H1 (cell line): ENCODE measurements around the gene BIRC7. TPM values are rescaled to one million over a fixed set of nuclear protein-coding genes. Genes with fewer than 3 reads are reported as not detected.

ENCODE experiments used
- CTCF ChIA-PET: fragments of 300-600 bp; sonication (Branson Sonifier 250); formaldehyde crosslinking; loops from one replicate; lab custom pipeline; 2021; ENCODE audit not compliant: partially characterized antibody; lab: Charles Lee
- POLR2A ChIA-PET: fragments of 300-600 bp; sonication (Branson Sonifier 250); formaldehyde crosslinking; loops from one replicate; lab custom pipeline; 2021; ENCODE audit warnings: inconsistent platforms; ENCODE audit not compliant: partially characterized antibody; lab: Charles Lee
- DNase-seq, 2 experiments: peaks; one replicate each; pipeline versions ENCODE4 v3.0.0 to v3.0.0-alpha.2; 2010 to 2022; ENCODE audit warnings: low spot score in 2 of 2, low read depth in 1 of 2, mixed read lengths in 1 of 2
- FAIRE-seq: peaks from 2 replicates; lab custom pipeline; 2011; peaks lifted over from hg19 to GRCh38; lab: Jason Lieb, UNC
- H2AFZ ChIP-seq: 2 replicates; pipeline ENCODE4 v1.8.1; 2012; ENCODE audit warnings: low read length, inconsistent platforms
- H2AK5ac ChIP-seq: 2 replicates; pipeline ENCODE4 v1.6.1; 2013; ENCODE audit warnings: low read depth, low read length
- H2BK120ac ChIP-seq: replicated peaks from 2 replicates; pipeline ENCODE3; 2013; ENCODE audit warnings: low read depth, low read length, inconsistent platforms
- H2BK12ac ChIP-seq: 2 replicates; pipeline ENCODE4 v1.6.1; 2013; ENCODE audit warnings: low read depth, low read length
- H2BK15ac ChIP-seq: 2 replicates; pipeline ENCODE4 v1.6.1; 2013; ENCODE audit warnings: low read length
- H2BK20ac ChIP-seq: 2 replicates; pipeline ENCODE4 v1.6.1; 2013; ENCODE audit warnings: low read length
- H2BK5ac ChIP-seq: 2 replicates; pipeline ENCODE4 v1.6.1; 2013; ENCODE audit warnings: low read depth, low read length
- H3K14ac ChIP-seq: 2 replicates; pipeline ENCODE4 v1.6.1; 2013; ENCODE audit warnings: inconsistent platforms; ENCODE audit not compliant: insufficient read length
- H3K18ac ChIP-seq: 2 replicates; pipeline ENCODE4 v1.6.1; 2013; ENCODE audit warnings: low read length; ENCODE audit errors: extremely low read depth
- H3K23ac ChIP-seq: 2 replicates; pipeline ENCODE4 v1.6.1; 2013; ENCODE audit warnings: inconsistent platforms; ENCODE audit not compliant: insufficient read length
- H3K23me2 ChIP-seq: 2 replicates; pipeline ENCODE4 v1.6.1; 2013; ENCODE audit warnings: low read depth, low read length
- H3K27ac ChIP-seq: 2 replicates; pipeline ENCODE4 v1.6.1; 2011; ENCODE audit warnings: low read depth, low read length, inconsistent platforms
- H3K27me3 ChIP-seq, 4 experiments: replicated peaks in 1 of 4; 1 replicate in 1 of 4; 2 replicates in 3 of 4; pipeline versions ENCODE4 v1.6.1 to v1.8.1; 2011 to 2013; ENCODE audit warnings: low read length in 3 of 4, mild to moderate bottlenecking in 3 of 4, inconsistent platforms in 2 of 4, mixed read lengths in 2 of 4, moderate library complexity in 1 of 4; ENCODE audit not compliant: control insufficient read depth in 3 of 4, insufficient read depth in 3 of 4; ENCODE audit errors: extremely low read depth in 1 of 4
- H3K36me3 ChIP-seq, 4 experiments: 2 replicates each; pipeline versions ENCODE4 v1.6.1 to v1.8.1; 2011 to 2013; ENCODE audit warnings: mild to moderate bottlenecking in 4 of 4, low read length in 3 of 4, moderate library complexity in 2 of 4, control low read depth in 1 of 4, inconsistent platforms in 1 of 4; ENCODE audit not compliant: insufficient read depth in 4 of 4, control insufficient read depth in 2 of 4
- H3K4ac ChIP-seq: replicated peaks from 2 replicates; pipeline ENCODE3; 2013; ENCODE audit warnings: low read length, low read depth, mixed read lengths, inconsistent platforms; ENCODE audit not compliant: insufficient read length
- H3K4me1 ChIP-seq, 4 experiments: replicated peaks in 1 of 4; 1 replicate in 1 of 4; 2 replicates in 3 of 4; pipeline versions ENCODE4 v1.6.1 to v1.8.1; 2011 to 2013; ENCODE audit warnings: low read length in 3 of 4, inconsistent platforms in 2 of 4, mixed read lengths in 1 of 4; ENCODE audit not compliant: insufficient read depth in 4 of 4, control insufficient read depth in 3 of 4
- H3K4me2 ChIP-seq, 2 experiments: 2 replicates each; pipeline versions ENCODE4 v1.6.1 to v1.8.1; 2011 to 2013; ENCODE audit warnings: low read depth in 2 of 2, low read length in 2 of 2, control low read depth in 1 of 2, inconsistent platforms in 1 of 2, mild to moderate bottlenecking in 1 of 2; ENCODE audit not compliant: insufficient read depth in 1 of 2
- H3K4me3 ChIP-seq, 4 experiments: fragments of 200-600, 300-600 bp in 1 of 4; sonication (generic), shearing (Covaris generic), sonication (Bioruptor Twin) in 1 of 4; 2 replicates each; pipeline versions ENCODE4 v1.5.1 to v1.8.1; 2011 to 2016; ENCODE audit warnings: low read length in 4 of 4, low read depth in 3 of 4, control low read depth in 2 of 4, inconsistent platforms in 2 of 4, mild to moderate bottlenecking in 2 of 4, mixed read lengths in 1 of 4, moderate library complexity in 1 of 4; ENCODE audit not compliant: insufficient read depth in 2 of 4; ENCODE audit errors: extremely low read depth in 1 of 4
- H3K56ac ChIP-seq: replicated peaks from 2 replicates; pipeline ENCODE3; 2013; ENCODE audit warnings: low read depth, mild to moderate bottlenecking, mixed read lengths, low read length, inconsistent platforms; ENCODE audit not compliant: insufficient read length
- H3K79me1 ChIP-seq: 2 replicates; pipeline ENCODE4 v1.6.1; 2013; ENCODE audit warnings: low read depth, low read length, control low read depth
- H3K79me2 ChIP-seq, 2 experiments: 2 replicates each; pipeline versions ENCODE4 v1.6.1 to v1.8.1; 2012 to 2013; ENCODE audit warnings: low read length in 2 of 2, mild to moderate bottlenecking in 2 of 2, inconsistent platforms in 1 of 2; ENCODE audit not compliant: insufficient read depth in 2 of 2, control insufficient read depth in 1 of 2
- H3K9ac ChIP-seq, 4 experiments: replicated peaks in 1 of 4; 1 replicate in 1 of 4; 2 replicates in 3 of 4; pipeline versions ENCODE4 v1.6.1 to v1.8.1; 2011 to 2013; ENCODE audit warnings: low read depth in 3 of 4, low read length in 3 of 4, control low read depth in 2 of 4, mild to moderate bottlenecking in 2 of 4, moderate library complexity in 2 of 4, inconsistent platforms in 1 of 4; ENCODE audit errors: extremely low read depth in 1 of 4
- H3K9me3 ChIP-seq, 2 experiments: 2 replicates each; pipeline versions ENCODE4 v1.6.1 to v1.8.1; 2012 to 2013; ENCODE audit warnings: mild to moderate bottlenecking in 2 of 2, moderate library complexity in 2 of 2, control low read depth in 1 of 2, inconsistent platforms in 1 of 2, low read depth in 1 of 2, low read length in 1 of 2, mixed read lengths in 1 of 2; ENCODE audit not compliant: insufficient read depth in 2 of 2
- H4K20me1 ChIP-seq, 2 experiments: replicated peaks in 1 of 2; 2 replicates each; pipeline versions ENCODE3 to v1.8.1; 2011 to 2013; ENCODE audit warnings: inconsistent platforms in 2 of 2, low read length in 2 of 2, mild to moderate bottlenecking in 1 of 2; ENCODE audit not compliant: insufficient read depth in 2 of 2, control insufficient read depth in 1 of 2
- H4K5ac ChIP-seq: 2 replicates; pipeline ENCODE4 v1.6.1; 2013; ENCODE audit warnings: low read length, low read depth, mixed read lengths, inconsistent platforms; ENCODE audit not compliant: insufficient read length
- H4K8ac ChIP-seq: 2 replicates; pipeline ENCODE4 v1.8.0; 2013; ENCODE audit warnings: mild to moderate bottlenecking, moderate library complexity, low read length, inconsistent platforms; ENCODE audit not compliant: insufficient read depth; ENCODE audit errors: extremely low read depth
- H4K91ac ChIP-seq: replicated peaks from 2 replicates; pipeline ENCODE3; 2013; ENCODE audit warnings: low read length, mixed read lengths, inconsistent platforms; ENCODE audit not compliant: insufficient read length
- GABPA ChIP-seq: IDR thresholded peaks from 2 replicates; pipeline ENCODE4 v1.6.1; 2011; ENCODE audit warnings: mild to moderate bottlenecking, low read length, moderate library complexity, borderline replicate concordance; ENCODE audit not compliant: insufficient read depth
- WGBS, 2 experiments: shearing (Covaris generic) in 1 of 2; methylation state at CpG; one replicate each; pipeline versions ENCODE4 v1.1.6 to v1.1.7; 2013 to 2015; ENCODE audit warnings: low lambda C conversion rate in 2 of 2, mixed read lengths in 2 of 2, inconsistent platforms in 1 of 2, low coverage in 1 of 2, missing lambda C conversion rate in 1 of 2; ENCODE audit not compliant: insufficient replicate concordance in 2 of 2, insufficient coverage in 1 of 2, insufficient read length in 1 of 2; ENCODE audit errors: extremely low coverage in 1 of 2, missing lambda C conversion rate in 1 of 2; 5-methylcytosine and 5-hydroxymethylcytosine counted together
- polyA plus RNA-seq, 7 experiments: library from polyadenylated mRNA; depleted of rRNA in 3 of 7; stranded (reverse) in 5 of 7; unstranded in 2 of 7; fragments of >200 nt in 5 of 7; fragments of 200-250 nt in 2 of 7; gene quantifications; 1 replicate in 5 of 7; 2 replicates in 1 of 7; 4 replicates in 1 of 7; pipeline versions ENCODE4 v1.2.1 to v1.2.3, GENCODE V29; 2011 to 2013; ENCODE audit warnings: missing spikeins in 2 of 7, mixed read lengths in 2 of 7
- total RNA-seq: library from RNA; stranded (reverse); fragmentation: NEBNext Ultra II Directional; extraction: Animal tissue kit (Norgen Biotek cat#: 25700); gene quantifications from 2 replicates; pipeline ENCODE4 v1.2.1, GENCODE V29; 2021

BIRC7 gene
- total and polyA plus RNA-seq, 2 of the 8 experiments (the other 6 are each of a cell fraction or from before 2014, with no cell fraction given), result 0.11 to 0.41 TPM

DNA sequence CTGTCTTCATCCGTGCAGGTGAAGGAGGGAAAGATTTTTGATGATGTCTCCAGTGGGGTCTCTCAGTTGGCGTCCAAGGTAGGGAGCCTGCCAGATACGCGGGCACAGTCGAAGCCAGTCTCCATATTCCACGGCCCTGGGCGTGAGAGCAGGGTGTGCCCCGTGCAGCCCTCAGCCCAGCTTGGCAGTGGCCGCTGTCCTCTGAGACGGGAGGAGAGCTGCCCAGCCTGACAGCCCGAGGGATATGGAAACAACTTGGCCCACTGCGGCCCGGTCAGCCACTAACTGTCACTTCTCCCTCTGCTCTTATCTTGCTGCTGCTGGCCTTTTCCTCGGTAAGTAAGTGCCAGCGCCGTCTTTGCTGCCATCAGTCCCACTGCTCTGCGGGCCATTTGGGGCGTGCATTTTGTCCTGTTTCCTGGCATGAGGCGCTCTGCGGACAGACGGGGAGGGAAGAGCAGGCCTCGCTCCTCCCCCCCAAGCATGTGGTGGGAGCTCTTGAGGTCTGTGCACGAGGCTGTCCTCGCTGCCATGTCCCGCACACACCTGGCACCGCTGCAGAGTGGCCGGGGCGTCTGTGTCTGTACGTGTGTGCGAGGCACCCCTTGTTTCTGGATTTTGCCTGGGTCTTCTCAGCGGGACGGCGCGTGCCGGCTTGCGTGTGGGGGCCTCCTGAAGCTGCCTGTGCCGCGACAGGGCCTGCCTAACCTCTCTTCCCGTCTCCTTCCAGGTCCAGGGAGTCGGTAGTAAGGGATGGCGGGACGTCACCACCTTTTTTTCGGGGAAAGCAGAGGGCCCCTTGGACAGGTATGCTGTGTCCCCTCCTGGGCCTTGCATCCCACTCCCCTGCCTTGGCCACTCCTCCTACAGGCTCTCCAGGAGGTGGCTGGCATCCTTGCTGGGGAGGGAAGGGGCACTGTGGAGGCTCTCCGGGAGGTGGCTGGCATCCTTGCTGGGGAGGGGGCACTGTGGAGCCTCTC, 50.2 kb downstream of the BIRC7 start:
- H3K79me1 ChIP-seq, result no peaks in the 10 kb centered on the region
- no peaks in the 10 kb centered on the region for H3K23me2 ChIP-seq
- no peaks in the 10 kb centered on the region for H3K27me3 ChIP-seq
- no peak overlapping the region for H3K56ac ChIP-seq
- H2BK15ac ChIP-seq, result no peak overlapping the region
- H3K9ac ChIP-seq, result no peak overlapping the region
- no peak overlapping the region for H3K14ac ChIP-seq
- H2BK120ac ChIP-seq, result no peak overlapping the region
- H2BK20ac ChIP-seq, result no peak overlapping the region
- H3K4me1 ChIP-seq, result peaks cover 0 to 7% (median 4%) of the 10 kb centered on the region in 4 experiments; a peak in 4 of 7 replicates
- WGBS, 2 experiments, result 96% methylated on average over 43 of the region's 44 CpGs; no CpG with 5 or more reads in 1 of the 2 experiments
- DNase-seq (no peak), FAIRE-seq (no peak)
- no peak overlapping the region for H2BK12ac ChIP-seq
- H3K18ac ChIP-seq, result no peak overlapping the region
- H2AFZ ChIP-seq, result no peak overlapping the region
- peaks cover 0 to 41% (median 12%) of the 10 kb centered on the region in 4 experiments; a peak in 5 of 8 replicates for H3K36me3 ChIP-seq
- H3K27ac ChIP-seq, result no peak overlapping the region
- H3K4ac ChIP-seq, result no peak overlapping the region
- H4K5ac ChIP-seq, result no peak overlapping the region
- peak overlapping the region; percentile 51; the same call in 1 of the 2 replicates for H4K8ac ChIP-seq
- CTCF ChIA-PET, result interaction anchor here (1.5 to 9.6 kb wide), 3 partner anchors 9 to 61 kb away, joined by 6 to 82 read pairs (median 8); no protein-coding TSS in a partner anchor
- H2BK5ac ChIP-seq, result no peak overlapping the region
- no peak for TF ChIP-seq GABPA
- no peaks in the 10 kb centered on the region for H3K79me2 ChIP-seq
- H3K23ac ChIP-seq, result no peak overlapping the region
- H3K9me3 ChIP-seq, result no peaks in the 10 kb centered on the region
- H2AK5ac ChIP-seq, result no peak overlapping the region
- no peak overlapping the region for H4K91ac ChIP-seq
- H3K4me2 ChIP-seq, result no peak overlapping the region
- H3K4me3 ChIP-seq, result no peak overlapping the region
- peaks cover 3 to 15% of the 10 kb centered on the region in 2 experiments for H4K20me1 ChIP-seq
- POLR2A ChIA-PET, result interaction anchor here (0.7 to 1.6 kb wide), 5 partner anchors 14 to 92 kb away, joined by 3 to 4 read pairs (median 3); no protein-coding TSS in a partner anchor
